ENCODE measurements around the gene CACNB3. TPM values are rescaled to one million over a fixed set of nuclear protein-coding genes. Genes with fewer than 3 reads are reported as not detected.

Gene CACNB3
- 5.9 TPM for total RNA-seq
- long read RNA-seq, partial matches to known transcripts, result 3 of 5 reads
- long read RNA-seq, other reads (novel, unspliced or antisense), result 2 of 5 reads

DNA sequence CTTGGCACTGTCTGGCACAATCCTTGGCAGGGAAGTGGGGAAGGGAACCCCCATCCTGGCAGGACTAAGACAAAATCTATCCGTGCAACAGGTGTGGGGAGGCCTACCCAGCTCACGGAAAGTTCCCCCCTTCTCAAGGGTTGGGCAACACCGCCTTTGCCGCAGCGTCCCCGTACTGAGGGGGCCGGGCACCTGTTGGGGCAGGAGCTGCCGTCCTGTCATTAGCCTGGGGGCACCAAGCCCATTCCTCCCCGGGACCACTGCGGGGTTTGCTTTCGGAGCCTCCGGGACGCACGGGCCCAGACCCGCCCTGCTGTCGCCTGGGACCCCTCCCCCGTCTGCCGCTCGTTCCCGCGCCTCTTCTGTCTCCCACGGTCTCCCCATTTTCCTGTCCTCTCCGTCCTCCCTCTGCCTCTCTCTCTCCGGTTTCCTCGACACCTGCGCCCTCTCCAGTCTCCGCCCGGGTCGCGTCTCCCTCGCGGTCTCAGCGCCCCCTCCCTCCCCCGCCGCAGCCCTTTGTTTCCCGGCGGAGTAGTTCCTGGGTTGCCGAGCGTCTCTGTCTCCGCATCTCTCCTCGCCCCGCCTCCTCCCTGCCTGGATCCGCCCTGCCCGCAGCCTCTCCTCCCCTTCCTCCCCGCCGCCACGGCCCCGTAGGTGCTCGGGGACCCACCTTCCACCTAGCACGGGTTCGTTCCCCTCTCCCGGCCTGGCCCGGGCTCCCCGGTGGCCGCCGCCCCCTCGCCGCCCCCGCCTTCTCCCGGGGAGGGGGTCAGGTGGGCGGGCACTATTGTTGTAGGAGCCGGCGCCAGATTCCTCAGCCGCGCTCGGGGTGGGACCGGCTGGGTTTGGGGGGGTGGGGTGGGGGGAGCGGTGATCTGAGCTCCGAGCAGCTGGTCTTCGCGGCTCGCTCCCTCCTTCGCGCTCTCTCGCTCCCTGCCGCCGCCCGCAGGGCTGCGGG is at the start of gene CACNB3:
Gene CACNB3, plus strand, starts transcription at position 624 of the 958 bp plus-strand sequence. CDS start 434 bp downstream, outside the sequence.
- peak; percentile 85 for DNase-seq
- intact Hi-C loops (cut with DNase I), result no loop called here
- peak; percentile 14 for ATAC-seq (ENCODE audit: poor library complexity)

DNA sequence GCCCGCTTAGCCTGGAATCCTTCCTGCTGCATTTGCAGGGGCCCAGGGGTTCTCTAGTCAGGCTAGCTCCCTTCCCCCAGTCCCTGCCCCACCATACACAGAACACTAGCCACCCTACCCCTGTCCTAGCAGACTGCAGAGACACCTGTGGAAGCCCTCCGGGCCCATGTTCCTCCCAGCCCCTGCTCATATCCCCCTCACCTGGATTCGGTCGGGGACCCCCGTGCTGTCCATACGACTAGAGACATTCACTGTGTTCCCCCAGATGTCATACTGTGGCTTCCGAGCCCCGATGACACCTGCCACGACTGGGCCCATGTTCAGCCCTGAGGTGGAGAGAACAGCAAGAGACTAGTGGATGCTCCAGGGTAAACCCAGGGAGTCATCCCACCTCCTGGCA is 49.6 kb upstream of the CACNB3 start:
- intact Hi-C loops (cut with DNase I), result no loop called here
- no peak for DNase-seq
- ATAC-seq (ENCODE audit: poor library complexity), result no peak

DNA sequence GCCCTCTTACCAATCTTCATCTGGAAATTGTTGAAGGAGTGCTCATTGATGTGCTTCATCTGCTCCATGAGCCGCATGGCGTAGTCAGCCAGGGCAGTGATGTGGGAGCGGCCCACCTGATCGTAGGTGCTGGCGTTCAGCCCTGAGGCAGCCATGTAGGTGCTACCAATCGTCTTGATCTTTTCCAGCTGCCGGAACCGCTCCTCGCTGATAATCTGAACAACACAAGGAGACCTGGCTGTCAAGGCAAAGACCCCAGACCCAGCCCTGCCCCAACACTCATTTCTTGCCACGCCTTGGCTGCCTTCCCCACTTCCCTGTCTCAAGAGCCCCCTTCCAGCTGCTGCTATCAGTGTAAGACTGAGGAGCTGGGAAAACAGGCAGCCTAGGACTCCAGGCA is 47.5 kb upstream of the CACNB3 start:
- no peak for ATAC-seq (ENCODE audit: poor library complexity)
- no peak for DNase-seq

DNA sequence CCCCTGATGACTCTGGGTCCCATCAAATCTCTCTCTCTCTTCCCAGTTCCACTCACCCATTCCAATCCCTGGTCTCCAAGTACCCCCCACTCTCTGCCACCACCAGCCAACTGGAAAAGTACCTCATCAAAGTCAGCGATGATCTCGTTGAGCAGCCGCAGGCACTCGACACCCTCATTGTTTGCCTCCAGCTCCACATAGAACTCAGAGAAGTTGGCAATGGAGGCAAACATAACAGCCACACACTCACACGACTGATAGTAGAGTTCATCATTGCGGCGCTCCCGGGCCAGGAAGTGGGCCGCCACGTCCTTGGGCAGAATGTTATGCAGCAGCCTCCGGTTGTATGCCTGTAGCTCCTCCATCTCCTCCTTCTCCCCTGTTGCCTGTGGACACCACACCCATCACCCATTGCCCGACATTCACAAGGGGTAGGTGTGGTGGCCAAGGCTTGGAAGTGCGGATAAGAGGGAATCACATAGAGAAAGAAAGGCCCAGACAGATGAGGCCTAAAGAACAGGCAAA is 46.6 kb upstream of the CACNB3 start:
- ATAC-seq (ENCODE audit: poor library complexity) (no peak), DNase-seq (no peak)
- intact Hi-C loops (cut with DNase I), result no loop called here

More for the DNA sequence above, 47.5 kb upstream of the CACNB3 start:
- intact Hi-C loops (cut with DNase I), result no loop called here

DNA sequence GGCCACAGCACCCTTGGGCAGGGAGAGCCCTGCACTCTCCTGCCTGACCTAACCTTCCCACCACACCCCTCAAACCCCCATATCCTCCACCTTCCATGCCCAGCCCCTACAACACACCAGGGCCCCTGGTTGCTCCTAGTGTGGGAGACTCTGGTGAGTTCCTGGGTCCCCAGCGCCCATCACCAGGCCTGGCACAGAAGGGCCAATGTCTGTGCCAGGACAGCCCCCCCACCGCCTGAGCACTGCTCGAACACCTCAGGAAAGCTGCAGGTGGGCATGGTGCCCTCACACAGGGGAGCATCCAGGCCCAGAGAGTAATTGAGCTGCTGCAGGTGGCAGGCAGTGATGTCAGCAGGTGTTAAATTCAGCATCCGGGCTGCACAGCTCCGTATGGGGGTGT is 44.6 kb upstream of the CACNB3 start:
- intact Hi-C loops (cut with DNase I), result no loop called here

DNA sequence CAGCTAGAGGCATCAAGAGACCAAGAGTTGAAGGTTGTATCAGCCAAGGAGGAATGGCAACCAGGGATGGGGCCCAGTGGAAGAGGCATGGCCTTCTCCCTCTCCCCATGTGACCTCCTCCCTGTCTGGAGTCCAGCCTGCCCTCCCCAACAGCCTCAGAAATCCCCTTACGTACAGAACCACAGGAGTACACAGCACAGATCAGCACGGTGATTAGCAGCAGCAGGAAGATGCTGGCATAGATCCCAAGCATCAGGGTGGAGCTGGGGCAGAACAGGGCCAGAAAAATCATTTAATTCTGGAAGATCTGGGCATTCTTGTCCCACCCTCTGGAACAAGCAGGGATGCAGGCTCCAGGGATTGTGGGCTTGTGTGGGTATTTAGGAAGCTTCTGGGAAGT is 43.8 kb upstream of the CACNB3 start:
- intact Hi-C loops (cut with DNase I), result no loop called here
- DNase-seq (no peak), ATAC-seq (ENCODE audit: poor library complexity) (no peak)

More for the DNA sequence above, 44.6 kb upstream of the CACNB3 start:
- ATAC-seq (ENCODE audit: poor library complexity) (no peak), DNase-seq (no peak)

DNA sequence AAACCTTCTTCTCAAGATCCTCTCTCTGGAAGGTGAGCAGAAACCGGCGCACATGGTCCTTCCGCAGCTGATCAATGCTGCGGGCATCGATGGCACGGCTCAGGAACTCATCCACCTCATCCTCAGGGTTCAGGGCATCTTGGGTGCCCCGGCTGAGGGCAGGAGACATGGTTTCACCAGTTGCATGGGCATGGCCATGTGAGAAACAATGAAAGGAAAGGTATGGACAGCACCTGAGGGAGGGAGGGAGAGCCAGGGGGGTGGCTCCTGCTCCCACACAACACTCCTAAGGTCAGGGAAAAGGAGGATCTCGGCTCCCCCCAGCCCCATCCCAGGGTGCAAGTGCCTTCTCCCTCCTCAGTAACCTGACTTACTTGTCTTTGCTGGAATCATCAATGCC is 43.0 kb upstream of the CACNB3 start:
- ATAC-seq (ENCODE audit: poor library complexity) (no peak), DNase-seq (no peak)
- intact Hi-C loops (cut with DNase I), result no loop called here

DNA sequence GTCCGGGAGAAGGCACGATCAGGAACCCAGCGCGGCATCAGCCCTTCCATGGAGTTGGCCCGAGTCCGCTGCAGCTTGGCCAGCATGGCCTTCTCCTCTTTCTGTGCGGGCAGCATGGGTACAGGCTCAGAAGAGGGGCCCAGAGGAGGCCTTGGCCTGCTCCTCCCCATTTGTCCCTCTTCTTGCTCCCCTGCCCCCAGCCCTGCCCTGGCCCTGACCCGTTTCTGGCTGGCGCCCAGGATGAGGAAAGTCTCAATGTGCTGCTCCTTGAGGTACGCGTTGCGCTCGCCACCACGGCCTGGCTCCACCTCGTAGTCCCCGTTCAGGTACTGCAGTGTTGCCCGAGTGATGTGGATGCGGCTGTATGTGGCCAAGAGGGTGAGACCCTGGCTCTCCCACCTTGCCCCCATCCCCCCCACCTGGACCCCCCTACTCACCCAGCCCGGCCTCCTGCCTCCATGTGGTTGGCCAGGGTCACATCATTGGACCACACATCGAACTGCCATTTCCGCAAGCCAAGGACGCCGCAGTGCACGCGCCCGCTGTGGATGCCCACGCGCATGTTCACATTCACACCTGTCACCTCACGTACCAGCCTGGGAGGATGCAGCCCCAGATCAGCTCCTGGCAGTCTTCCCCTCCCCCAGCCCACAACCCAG is 42.2 kb upstream of the CACNB3 start:
- ATAC-seq (ENCODE audit: poor library complexity) (no peak), DNase-seq (no peak)
- intact Hi-C loops (cut with DNase I), result no loop called here

DNA sequence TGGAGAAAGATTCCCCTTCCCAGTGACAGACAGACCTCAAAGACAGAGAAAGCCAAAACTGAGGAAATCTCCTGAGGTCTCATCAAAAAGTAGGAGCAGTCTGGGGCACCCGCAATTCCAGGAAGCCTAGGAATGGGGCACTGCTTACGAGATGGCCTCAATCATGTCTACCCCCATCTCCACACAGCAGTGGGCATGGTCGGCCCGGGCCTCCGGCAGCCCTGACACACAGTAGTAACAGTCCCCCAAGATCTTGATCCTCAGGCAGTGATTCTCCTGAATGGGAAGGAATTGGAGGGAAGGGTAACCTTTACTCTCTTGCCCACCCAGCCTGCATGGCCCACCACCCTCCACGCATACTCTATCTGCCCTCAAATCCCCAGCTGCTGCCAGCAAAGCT is 41.3 kb upstream of the CACNB3 start:
- ATAC-seq (ENCODE audit: poor library complexity) (no peak), DNase-seq (no peak)
- intact Hi-C loops (cut with DNase I), result no loop called here

GRCh38 chr12:48777501-48778400 is 40.5 kb upstream of the CACNB3 start:
- intact Hi-C loops (cut with DNase I), result no loop called here
- ATAC-seq (ENCODE audit: poor library complexity), result peak; percentile 27
- DNase-seq, result no peak

GRCh38 chr12:48779869-48780268 is 38.4 kb upstream of the CACNB3 start:
- DNase-seq, result peak; percentile 67
- peak; percentile 80 for ATAC-seq (ENCODE audit: poor library complexity)
- intact Hi-C loops (cut with DNase I), result no loop called here

- intact Hi-C loops (cut with DNase I), result no loop called here
- peak; percentile 13 for ATAC-seq (ENCODE audit: poor library complexity)
- DNase-seq, result no peak
These were observed 37.8 kb upstream of the CACNB3 start for GRCh38 chr12:48780381-48781025.

DNA sequence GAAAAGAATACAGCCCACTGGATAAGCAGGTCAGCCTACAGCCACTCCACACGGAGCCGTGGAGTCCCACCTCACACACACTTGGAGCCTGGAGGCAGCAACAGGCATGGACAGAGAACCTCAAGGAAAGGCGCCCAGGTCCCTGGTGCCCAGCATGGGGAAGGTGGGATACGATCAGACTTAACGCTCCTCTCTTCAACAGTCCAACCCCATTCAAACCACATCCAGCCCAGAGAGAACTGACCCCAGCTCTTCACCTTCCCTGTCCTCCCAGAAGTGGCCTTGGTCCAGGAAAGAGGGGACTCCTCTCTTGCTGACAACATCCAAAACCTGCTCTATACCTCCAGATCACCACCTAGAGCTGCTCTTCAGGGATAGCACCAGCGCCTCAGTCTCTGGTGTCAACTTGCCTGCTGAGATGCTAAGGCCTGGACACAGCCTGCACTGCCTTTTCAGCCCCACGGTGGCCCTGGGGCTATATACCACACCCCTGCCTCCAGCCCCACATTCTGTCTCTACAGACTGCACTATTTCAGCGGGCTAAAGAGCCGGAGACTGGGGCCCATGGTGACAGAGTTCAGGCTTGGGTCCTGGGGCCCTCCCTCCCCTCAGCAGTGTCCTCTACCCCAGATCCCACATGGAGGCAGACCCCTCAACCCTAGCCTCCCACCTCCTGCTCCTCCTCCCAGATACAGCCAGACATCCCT is 36.4 kb upstream of the CACNB3 start:
- DNase-seq (no peak), ATAC-seq (ENCODE audit: poor library complexity) (no peak)
- intact Hi-C loops (cut with DNase I), result no loop called here

DNA sequence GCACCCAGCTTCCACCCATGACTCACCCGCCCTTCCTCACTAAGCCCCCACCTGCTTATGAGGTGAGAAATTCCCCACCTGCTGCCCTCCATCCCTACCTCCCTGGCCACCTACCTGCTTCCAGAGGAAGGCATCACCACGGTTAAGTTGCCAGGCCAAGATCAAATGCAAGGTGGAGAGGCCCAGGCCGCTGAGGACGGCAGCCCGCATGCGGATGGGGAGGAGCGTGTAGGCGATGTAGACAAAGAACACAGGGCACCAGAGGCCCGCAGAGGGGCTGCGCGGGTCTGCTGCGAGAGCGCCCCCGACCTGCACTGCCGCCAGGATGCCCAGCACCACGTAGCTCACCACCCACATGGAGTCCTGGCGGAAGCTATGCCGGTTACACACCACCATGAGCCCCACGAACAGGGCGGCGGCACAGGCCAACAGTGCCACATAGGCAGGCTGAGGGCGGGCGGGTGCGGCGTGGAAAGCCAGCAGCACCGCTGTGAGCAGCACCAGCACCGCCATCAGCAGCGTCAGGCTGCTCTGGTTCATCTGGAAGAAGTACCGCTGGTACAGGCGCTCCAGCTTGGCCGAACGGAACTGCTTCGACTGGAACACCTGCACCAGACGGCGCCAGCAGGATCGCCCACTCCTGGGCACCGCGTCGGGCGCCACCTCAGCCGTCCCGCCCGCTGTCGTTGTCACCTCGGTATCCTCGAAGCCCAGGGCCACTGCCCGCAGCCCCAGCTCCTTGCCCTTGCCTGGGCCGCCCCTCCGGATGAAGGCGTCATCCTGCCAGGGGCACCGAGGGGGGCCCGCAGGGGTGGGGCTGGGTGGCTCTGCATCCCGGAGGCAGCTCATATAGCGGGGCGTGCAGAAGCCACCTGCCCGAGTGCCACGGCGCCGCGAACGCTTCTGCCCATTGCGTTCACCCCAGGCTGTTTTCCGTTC is 35.6 kb upstream of the CACNB3 start:
- intact Hi-C loops (cut with DNase I), result no loop called here
- ATAC-seq (ENCODE audit: poor library complexity) (no peak), DNase-seq (no peak)

- intact Hi-C loops (cut with DNase I), result no loop called here
- no peak for ATAC-seq (ENCODE audit: poor library complexity)
These were observed 34.9 kb upstream of the CACNB3 start for GRCh38 chr12:48783432-48783831.

More at GRCh38 chr12:48783432-48783831, 34.9 kb upstream of the CACNB3 start:
- DNase-seq, result no peak
